BE2C (cell line): ENCODE results near the gene S100A16.

Source experiments
- DNase-seq: peaks from one replicate; pipeline ENCODE4 v3.0.0-alpha.2; 2020
- H3K27me3 ChIP-seq: fragments of 250-450 bp; sonication (Bioruptor Pico); 2 replicates; pipeline ENCODE4 v1.5.1; 2020; ENCODE audit warnings: mild to moderate bottlenecking
- H3K36me3 ChIP-seq: fragments of 250-450 bp; sonication (Bioruptor Pico); 2 replicates; pipeline ENCODE4 v1.5.1; 2020; ENCODE audit warnings: mild to moderate bottlenecking
- H3K4me1 ChIP-seq: fragments of 250-450 bp; sonication (Bioruptor Pico); 2 replicates; pipeline ENCODE4 v1.5.1; 2020
- H3K4me3 ChIP-seq: 2 replicates; pipeline ENCODE4 v1.5.1; 2011; ENCODE audit warnings: low read depth, low read length
- H3K9me3 ChIP-seq: fragments of 250-450 bp; sonication (Bioruptor Pico); 2 replicates; pipeline ENCODE4 v1.5.1; 2020
- TF ChIP-seq, protein P1 (sequence below): IDR thresholded peaks from 2 replicates; pipeline ENCODE4 v1.5.1; 2012; ENCODE audit warnings: mild to moderate bottlenecking, low read depth, low read length

Gene S100A16

DNA sequence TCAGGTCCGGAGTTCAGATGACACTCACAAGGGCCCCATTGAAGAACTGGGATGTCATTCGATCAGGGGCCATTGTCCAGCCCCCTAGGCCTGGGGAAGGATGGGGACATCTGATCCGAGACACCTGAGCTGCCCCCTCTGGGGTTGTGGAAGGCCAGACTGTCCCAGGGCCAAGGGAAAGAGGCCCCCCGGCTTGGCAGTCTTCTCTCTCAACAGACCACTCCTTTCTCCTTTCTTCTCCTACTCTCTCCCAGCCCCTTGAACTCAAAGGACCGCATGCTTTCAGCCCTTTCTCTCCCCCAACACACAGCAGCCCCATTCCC, 16.4 kb upstream of the S100A16 start:
- Histone ChIP-seq H3K4me1 (peaks cover 9% of the 10 kb centered on the region), H3K36me3 (0 out of 2 replicates have a peak, but pooled peaks cover 2% of the 10 kb centered on the region), H3K9me3 (no peaks in the 10 kb centered on the region), H3K27me3 (no peaks in the 10 kb centered on the region), H3K4me3 (no peak overlapping the region)
- DNase-seq = no peak
- TF ChIP-seq, protein P1, sequence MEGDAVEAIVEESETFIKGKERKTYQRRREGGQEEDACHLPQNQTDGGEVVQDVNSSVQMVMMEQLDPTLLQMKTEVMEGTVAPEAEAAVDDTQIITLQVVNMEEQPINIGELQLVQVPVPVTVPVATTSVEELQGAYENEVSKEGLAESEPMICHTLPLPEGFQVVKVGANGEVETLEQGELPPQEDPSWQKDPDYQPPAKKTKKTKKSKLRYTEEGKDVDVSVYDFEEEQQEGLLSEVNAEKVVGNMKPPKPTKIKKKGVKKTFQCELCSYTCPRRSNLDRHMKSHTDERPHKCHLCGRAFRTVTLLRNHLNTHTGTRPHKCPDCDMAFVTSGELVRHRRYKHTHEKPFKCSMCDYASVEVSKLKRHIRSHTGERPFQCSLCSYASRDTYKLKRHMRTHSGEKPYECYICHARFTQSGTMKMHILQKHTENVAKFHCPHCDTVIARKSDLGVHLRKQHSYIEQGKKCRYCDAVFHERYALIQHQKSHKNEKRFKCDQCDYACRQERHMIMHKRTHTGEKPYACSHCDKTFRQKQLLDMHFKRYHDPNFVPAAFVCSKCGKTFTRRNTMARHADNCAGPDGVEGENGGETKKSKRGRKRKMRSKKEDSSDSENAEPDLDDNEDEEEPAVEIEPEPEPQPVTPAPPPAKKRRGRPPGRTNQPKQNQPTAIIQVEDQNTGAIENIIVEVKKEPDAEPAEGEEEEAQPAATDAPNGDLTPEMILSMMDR = no peak

DNA sequence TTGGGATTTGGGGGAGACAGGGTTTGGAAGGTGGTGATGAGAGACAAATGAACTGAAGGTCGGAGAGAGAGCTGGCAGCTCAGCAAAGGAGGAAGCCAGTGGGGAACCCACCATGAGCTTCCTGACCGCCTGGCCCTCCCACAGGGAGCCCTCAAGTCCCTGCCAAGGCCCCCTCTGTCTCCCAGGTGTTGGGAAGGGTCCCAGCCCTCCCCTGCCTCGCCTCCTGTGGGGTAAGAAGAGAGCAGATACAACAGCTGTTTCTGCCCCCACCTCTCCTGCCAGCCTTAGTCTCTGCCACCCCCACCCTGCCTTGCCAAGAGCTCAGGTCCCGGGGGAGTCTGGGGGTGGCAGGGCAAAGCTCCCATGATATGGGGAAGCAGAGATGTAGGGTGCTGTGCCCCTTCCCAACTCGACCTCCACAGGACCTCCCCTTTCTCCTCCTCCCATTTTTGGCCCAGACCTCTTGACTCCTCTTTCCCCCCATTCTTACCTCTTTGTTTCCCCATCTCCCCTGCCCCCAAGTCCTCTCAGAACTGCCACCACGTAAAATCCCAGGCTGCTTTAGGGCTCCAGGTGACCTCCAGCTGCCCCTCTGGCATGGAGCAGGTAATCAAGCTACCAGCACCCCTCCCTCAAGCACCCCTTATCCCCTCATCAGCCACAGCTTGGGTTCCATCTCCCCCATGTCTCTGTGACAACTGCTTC, 15.9 kb upstream of the S100A16 start:
- no peak for DNase-seq
- TF ChIP-seq, protein P1 = no peak
- Histone ChIP-seq H3K27me3 (no peaks in the 10 kb centered on the region), H3K9me3 (no peaks in the 10 kb centered on the region), H3K36me3 (no peaks in the 10 kb centered on the region), H3K4me3 (no peak overlapping the region), H3K4me1 (peaks cover 9% of the 10 kb centered on the region)

DNA sequence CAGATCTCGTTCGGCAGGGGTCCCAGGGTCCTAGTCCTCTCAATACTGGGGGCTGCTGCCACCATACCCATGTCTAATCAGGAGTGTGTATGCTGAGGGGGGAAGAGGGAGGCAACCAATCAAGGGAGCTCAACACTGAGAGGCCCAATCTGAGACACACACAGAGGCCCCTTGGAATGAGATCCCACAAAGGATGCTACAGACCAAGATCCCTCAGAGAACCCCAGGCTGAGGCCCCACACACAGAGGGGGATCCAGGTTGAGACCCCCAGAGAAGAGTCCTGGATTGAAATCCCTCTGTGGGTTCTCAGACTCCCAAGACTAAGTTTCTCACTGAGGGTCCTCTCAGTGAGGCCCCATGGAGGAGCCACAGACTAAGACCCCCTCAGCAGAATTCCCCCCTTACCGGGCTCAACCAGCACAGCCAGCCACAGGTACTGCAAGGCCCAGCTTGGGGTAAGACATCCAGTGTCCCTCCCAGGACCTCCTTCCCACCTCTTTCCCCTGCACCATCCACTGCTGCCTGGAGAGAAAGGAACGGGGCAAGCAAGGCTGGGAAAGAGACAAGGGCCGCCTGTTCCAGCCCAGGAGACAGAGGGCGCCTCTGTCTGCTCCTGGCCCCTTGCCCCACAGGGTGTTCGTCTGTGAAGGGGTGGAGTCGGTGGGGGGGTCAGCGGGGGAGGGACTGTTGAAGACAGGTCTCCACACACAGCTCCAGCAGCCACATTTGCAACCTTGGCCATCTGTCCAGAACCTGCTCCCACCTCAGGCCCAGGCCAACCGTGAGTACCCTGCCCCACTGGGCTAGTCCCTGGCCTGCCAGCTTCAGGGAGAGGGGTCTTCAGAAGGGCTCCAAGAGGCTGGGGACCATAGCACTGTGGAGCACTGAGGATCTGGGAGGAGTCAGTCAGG, 15.0 kb upstream of the S100A16 start, which contains the start of gene S100A1:
Gene S100A1 (plus strand): TSS at position 720 of the 912 bp plus-strand sequence. CDS start 2,088 bp downstream, outside the sequence.
- no peaks in the 10 kb centered on the region for H3K27me3 ChIP-seq
- no peak for DNase-seq
- H3K4me3 ChIP-seq = no peak within 1 kb of the TSS
- H3K36me3 ChIP-seq = no peaks in the 10 kb centered on the region
- TF ChIP-seq, protein P1 = no peak
- no peaks in the 10 kb centered on the region for H3K9me3 ChIP-seq
- H3K4me1 ChIP-seq = peaks cover 9% of the 10 kb centered on the region

DNA sequence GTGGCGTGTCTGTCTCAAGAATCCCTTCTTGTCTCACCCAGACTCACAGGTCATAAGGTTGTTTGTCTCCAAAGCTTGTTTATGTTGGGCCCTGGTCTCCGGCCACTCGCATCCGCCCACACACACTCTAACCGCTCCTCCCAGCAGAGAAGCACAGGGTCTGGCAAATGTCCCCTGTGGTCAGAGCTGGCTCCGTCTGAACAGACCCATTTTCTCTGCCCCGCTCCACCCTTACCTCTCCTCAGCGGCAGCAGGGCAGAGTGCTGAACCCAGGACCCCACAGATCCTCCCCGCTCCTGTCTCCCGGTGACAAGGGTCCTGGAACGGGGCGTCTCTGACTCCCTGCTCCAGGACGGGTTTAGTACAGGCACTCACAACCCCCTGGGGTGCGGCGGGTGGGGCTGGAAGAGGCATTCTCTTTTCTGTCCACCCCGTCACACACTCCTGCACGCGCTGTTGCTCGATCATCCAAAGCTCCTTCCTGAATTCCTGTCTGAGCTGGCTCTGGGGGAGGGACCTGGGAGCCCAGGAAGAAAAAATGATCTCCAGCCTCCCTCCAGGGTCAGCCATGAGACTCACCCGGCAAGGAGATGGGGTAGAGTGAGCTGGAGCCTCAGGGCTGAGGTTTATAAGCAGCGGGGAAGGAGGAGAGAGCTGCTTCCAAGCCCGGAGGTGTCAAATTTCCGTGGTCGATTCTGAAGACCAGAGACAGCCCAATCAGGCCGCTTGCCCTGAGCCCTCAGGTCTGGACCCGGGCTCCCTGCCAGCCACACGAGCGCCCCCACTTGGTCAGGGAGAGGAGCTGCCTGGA, 14.2 kb upstream of the S100A16 start, which contains the start of gene S100A13:
Gene S100A13 (minus strand): TSS at position 602 of the 811 bp plus-strand sequence. CDS start 1,033 bp downstream, outside the sequence.
- no peaks in the 10 kb centered on the region for H3K9me3 ChIP-seq
- no peak within 1 kb of the TSS for H3K4me3 ChIP-seq
- no peaks in the 10 kb centered on the region for H3K36me3 ChIP-seq
- DNase-seq = peak; percentile 43
- H3K27me3 ChIP-seq = no peaks in the 10 kb centered on the region
- peaks cover 9% of the 10 kb centered on the region for H3K4me1 ChIP-seq
- TF ChIP-seq, protein P1 = peak; percentile 38

DNA sequence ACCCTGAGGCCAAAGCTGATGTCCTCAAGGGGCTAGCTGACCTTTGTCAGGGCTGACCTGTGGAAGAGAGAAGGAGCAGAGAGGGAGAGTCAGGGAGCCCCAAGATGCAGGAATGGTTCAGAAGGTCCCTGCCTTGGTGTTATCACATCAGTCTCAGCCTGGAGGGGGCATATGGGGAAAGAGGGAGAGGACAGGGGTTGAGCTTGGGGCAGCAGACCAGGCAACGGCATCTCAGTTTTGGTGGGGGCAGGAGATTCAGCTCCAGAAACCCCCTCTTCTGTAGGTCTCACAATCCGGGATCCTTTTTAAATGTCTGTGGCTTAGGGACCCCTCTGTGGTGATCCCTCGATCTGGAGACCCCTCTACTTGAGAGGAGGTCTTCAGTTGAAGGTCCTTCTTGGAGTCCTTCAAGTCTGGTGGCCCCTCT, 13.6 kb upstream of the S100A16 start:
- no peak overlapping the region for H3K4me3 ChIP-seq
- TF ChIP-seq, protein P1 = no peak
- peaks cover 9% of the 10 kb centered on the region for H3K4me1 ChIP-seq
- no peak for DNase-seq
- no peaks in the 10 kb centered on the region for H3K9me3 ChIP-seq
- no peaks in the 10 kb centered on the region for H3K27me3 ChIP-seq
- no peaks in the 10 kb centered on the region for H3K36me3 ChIP-seq
